ENCODE results near the gene ZCCHC7. TPM values are rescaled to one million over a fixed set of nuclear protein-coding genes. Genes with fewer than 3 reads are reported as not detected.
A peak's percentile ranks its signal among the peaks of the same experiment; 100 is the strongest.

Gene ZCCHC7
- total and polyA plus RNA-seq, 2 experiments from 2014 or later, result 29.8 to 38.8 TPM

- TF ChIP-seq ZNF462 (CRISPR knock-in tag; IDR thresholded peaks at IDR 0.05) (no peak), ZNF114 (CRISPR knock-in tag; IDR thresholded peaks at IDR 0.05) (no peak)
These were observed 23.1 kb upstream of the ZCCHC7 start (continued) for GRCh38 chr9:37097294-37097693.

DNA sequence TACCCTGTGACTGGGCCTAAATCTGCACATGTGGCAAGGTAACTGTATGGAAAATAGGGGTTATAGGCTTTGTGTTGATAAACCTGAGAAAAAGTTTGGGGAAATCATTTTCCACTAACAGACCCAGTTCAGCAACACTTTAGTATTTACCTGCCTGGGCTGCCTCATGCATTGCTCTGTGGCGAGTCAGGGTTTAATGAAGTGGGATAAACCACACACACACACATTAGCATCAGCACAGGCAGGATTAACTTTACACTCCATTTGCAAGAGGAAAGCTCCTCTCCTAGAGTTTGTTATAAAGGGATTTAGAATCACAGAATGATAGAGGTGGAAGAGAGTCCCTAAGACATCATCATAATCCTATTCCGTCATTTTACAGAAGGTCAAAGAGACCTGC, 20.0 kb upstream of the ZCCHC7 start:
- H3K4me3 Mint-ChIP-seq, result no peak overlapping the region
- Histone ChIP-seq H3K27me3 (ENCODE audit: insufficient read depth) (no peaks in the 10 kb centered on the region), H3K79me2 (replicated peaks; ENCODE audit: insufficient read depth) (no peaks in the 10 kb centered on the region), H4K20me1 (replicated peaks; ENCODE audit: insufficient read depth) (no peaks in the 10 kb centered on the region), H2AFZ (no peak overlapping the region), H3K27ac (ENCODE audit: low read depth) (no peak overlapping the region), H3K4me1 (ENCODE audit: insufficient read depth) (0 out of 2 replicates have a peak, but pooled peaks cover 2% of the 10 kb centered on the region), H3K36me3 (ENCODE audit: insufficient read depth) (no peaks in the 10 kb centered on the region), H3K9me2 (ENCODE audit: insufficient read depth) (0 out of 2 replicates have a peak, but pooled peaks cover 6% of the 10 kb centered on the region), H3K4me3 (no peak overlapping the region), H3K4me2 (no peak overlapping the region), H3F3A (replicated peaks; ENCODE audit: low read depth) (no peaks in the 10 kb centered on the region)
- H3K27me3 Mint-ChIP-seq (ENCODE audit: insufficient read depth, low read depth, poor library complexity), result no peaks in the 10 kb centered on the region
- H3K4me1 Mint-ChIP-seq, result peaks cover 7% of the 10 kb centered on the region; the same call in 2 of the 3 replicates
- no peak overlapping the region for H3K27ac Mint-ChIP-seq
- ATAC-seq (peak; percentile 62), DNase-seq (ENCODE audit: low spot score) (no peak)
- H3K9me3 Mint-ChIP-seq, result no peaks in the 10 kb centered on the region
- no peaks in the 10 kb centered on the region for H3K36me3 Mint-ChIP-seq (ENCODE audit: low read depth)
- TF ChIP-seq, protein P1, sequence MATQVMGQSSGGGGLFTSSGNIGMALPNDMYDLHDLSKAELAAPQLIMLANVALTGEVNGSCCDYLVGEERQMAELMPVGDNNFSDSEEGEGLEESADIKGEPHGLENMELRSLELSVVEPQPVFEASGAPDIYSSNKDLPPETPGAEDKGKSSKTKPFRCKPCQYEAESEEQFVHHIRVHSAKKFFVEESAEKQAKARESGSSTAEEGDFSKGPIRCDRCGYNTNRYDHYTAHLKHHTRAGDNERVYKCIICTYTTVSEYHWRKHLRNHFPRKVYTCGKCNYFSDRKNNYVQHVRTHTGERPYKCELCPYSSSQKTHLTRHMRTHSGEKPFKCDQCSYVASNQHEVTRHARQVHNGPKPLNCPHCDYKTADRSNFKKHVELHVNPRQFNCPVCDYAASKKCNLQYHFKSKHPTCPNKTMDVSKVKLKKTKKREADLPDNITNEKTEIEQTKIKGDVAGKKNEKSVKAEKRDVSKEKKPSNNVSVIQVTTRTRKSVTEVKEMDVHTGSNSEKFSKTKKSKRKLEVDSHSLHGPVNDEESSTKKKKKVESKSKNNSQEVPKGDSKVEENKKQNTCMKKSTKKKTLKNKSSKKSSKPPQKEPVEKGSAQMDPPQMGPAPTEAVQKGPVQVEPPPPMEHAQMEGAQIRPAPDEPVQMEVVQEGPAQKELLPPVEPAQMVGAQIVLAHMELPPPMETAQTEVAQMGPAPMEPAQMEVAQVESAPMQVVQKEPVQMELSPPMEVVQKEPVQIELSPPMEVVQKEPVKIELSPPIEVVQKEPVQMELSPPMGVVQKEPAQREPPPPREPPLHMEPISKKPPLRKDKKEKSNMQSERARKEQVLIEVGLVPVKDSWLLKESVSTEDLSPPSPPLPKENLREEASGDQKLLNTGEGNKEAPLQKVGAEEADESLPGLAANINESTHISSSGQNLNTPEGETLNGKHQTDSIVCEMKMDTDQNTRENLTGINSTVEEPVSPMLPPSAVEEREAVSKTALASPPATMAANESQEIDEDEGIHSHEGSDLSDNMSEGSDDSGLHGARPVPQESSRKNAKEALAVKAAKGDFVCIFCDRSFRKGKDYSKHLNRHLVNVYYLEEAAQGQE (IDR thresholded peaks at IDR 0.05; ENCODE audit: unreplicated experiment), result no peak
- no peak for TF ChIP-seq NANOG (IDR thresholded peaks at IDR 0.05; ENCODE audit: borderline replicate concordance)
- no peak for TF ChIP-seq POLR2AphosphoS5 (IDR thresholded peaks at IDR 0.05; ENCODE audit: low read depth)
- no peak for TF ChIP-seq ZNF114 (CRISPR knock-in tag; IDR thresholded peaks at IDR 0.05)
- TF ChIP-seq ZNF331 (CRISPR knock-in tag; IDR thresholded peaks at IDR 0.05; ENCODE audit: low read depth), result no peak
- TF ChIP-seq JUNB (IDR thresholded peaks at IDR 0.05; ENCODE audit: unreplicated experiment), result no peak
- TF ChIP-seq EZH2phosphoT487 (IDR thresholded peaks at IDR 0.05; ENCODE audit: unreplicated experiment), result no peak
- TF ChIP-seq STAT1 (IDR thresholded peaks at IDR 0.05; ENCODE audit: unreplicated experiment), result no peak
- TF ChIP-seq EZH2 (IDR thresholded peaks at IDR 0.05; ENCODE audit: low read depth, unreplicated experiment), result no peak
- TF ChIP-seq CTCF (conservative IDR thresholded peaks at IDR 0.05; ENCODE audit: low read depth in 2 of 2), result no peak
- TF ChIP-seq, protein P2, sequence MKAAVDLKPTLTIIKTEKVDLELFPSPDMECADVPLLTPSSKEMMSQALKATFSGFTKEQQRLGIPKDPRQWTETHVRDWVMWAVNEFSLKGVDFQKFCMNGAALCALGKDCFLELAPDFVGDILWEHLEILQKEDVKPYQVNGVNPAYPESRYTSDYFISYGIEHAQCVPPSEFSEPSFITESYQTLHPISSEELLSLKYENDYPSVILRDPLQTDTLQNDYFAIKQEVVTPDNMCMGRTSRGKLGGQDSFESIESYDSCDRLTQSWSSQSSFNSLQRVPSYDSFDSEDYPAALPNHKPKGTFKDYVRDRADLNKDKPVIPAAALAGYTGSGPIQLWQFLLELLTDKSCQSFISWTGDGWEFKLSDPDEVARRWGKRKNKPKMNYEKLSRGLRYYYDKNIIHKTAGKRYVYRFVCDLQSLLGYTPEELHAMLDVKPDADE (IDR thresholded peaks at IDR 0.05), result no peak
- TF ChIP-seq CREB1 (CRISPR knock-in tag; IDR thresholded peaks at IDR 0.05; ENCODE audit: low read depth), result no peak
